ENCODE measurements around the gene ATAT1.
A peak's percentile ranks its signal among the peaks of the same experiment; 100 is the strongest.

ATAT1 gene

GRCh38 chr6:30683980-30684338 is 57.3 kb downstream of the ATAT1 start:
- Mint-ChIP-seq H3K27me3 (no peaks in the 10 kb centered on the region), H3K4me3 (peak overlapping the region; percentile 86 to 94), H3K9me3 (no peaks in the 10 kb centered on the region), H3K4me1 (peaks cover 41% of the 10 kb centered on the region), H3K27ac (peak overlapping the region; percentile 85 to 97)
- no peak for DNase-seq
- no peak for ATAC-seq

GRCh38 chr6:30684386-30685156 is 57.9 kb downstream of the ATAT1 start:
- DNase-seq (peak; percentile 41 to 69), ATAC-seq (no peak)
- Mint-ChIP-seq H3K4me3 (peak overlapping the region; percentile 86 to 94), H3K4me1 (peaks cover 41% of the 10 kb centered on the region), H3K27ac (peak overlapping the region; percentile 86 to 97), H3K9me3 (no peaks in the 10 kb centered on the region), H3K27me3 (no peaks in the 10 kb centered on the region)

GRCh38 chr6:30685157-30686008 is 58.7 kb downstream of the ATAT1 start:
- H3K4me3 Mint-ChIP-seq, result peak overlapping the region; percentile 86 to 94
- ATAC-seq (no peak), DNase-seq (peak in 1 of 2 donors; percentile 40)
- H3K27ac Mint-ChIP-seq, result peak overlapping the region; percentile 86 to 94
- no peaks in the 10 kb centered on the region for H3K9me3 Mint-ChIP-seq
- H3K27me3 Mint-ChIP-seq, result no peaks in the 10 kb centered on the region
- peaks cover 41% of the 10 kb centered on the region for H3K4me1 Mint-ChIP-seq

GRCh38 chr6:30686009-30686907 is 59.6 kb downstream of the ATAT1 start, which contains the start of gene PPP1R18:
Gene PPP1R18 (minus strand): TSS chr6:30686645. CDS start chr6:30686018, 627 bp downstream.
- peak within 1 kb of the TSS; percentile 86 to 94 for H3K4me3 Mint-ChIP-seq
- H3K27me3 Mint-ChIP-seq, result no peaks in the 10 kb centered on the region
- ATAC-seq (peak; percentile 55), DNase-seq (peak; percentile 66 to 83)
- H3K9me3 Mint-ChIP-seq, result no peaks in the 10 kb centered on the region
- peak within 1 kb of the TSS; percentile 86 to 94 for H3K27ac Mint-ChIP-seq
- H3K4me1 Mint-ChIP-seq, result peaks cover 36% of the 10 kb centered on the region

- peak overlapping the region; percentile 48 to 91 for H3K27ac Mint-ChIP-seq
- H3K9me3 Mint-ChIP-seq, result no peaks in the 10 kb centered on the region
- DNase-seq (peak; percentile 65 to 77), ATAC-seq (peak; percentile 23)
- peaks cover 42% of the 10 kb centered on the region for H3K4me1 Mint-ChIP-seq
- no peaks in the 10 kb centered on the region for H3K27me3 Mint-ChIP-seq
- H3K4me3 Mint-ChIP-seq, result peak overlapping the region; percentile 86 to 94
Observed at GRCh38 chr6:30686908-30687658, 60.4 kb downstream of the ATAT1 start.

GRCh38 chr6:30687659-30688431 is 61.2 kb downstream of the ATAT1 start:
- no peak for DNase-seq
- H3K9me3 Mint-ChIP-seq, result no peaks in the 10 kb centered on the region
- H3K27ac Mint-ChIP-seq, result peak overlapping the region; percentile 35 to 50
- H3K4me1 Mint-ChIP-seq, result peaks cover 46% of the 10 kb centered on the region
- ATAC-seq, result no peak
- no peaks in the 10 kb centered on the region for H3K27me3 Mint-ChIP-seq
- H3K4me3 Mint-ChIP-seq, result peak overlapping the region; percentile 86 to 94

GRCh38 chr6:30688569-30688968 is 61.9 kb downstream of the ATAT1 start:
- Mint-ChIP-seq H3K4me1 (peaks cover 46% of the 10 kb centered on the region), H3K9me3 (no peaks in the 10 kb centered on the region), H3K4me3 (peak overlapping the region; percentile 86 to 94), H3K27me3 (no peaks in the 10 kb centered on the region), H3K27ac (no peak overlapping the region)
- DNase-seq, result no peak
- no peak for ATAC-seq

- Mint-ChIP-seq H3K27ac (peak overlapping the region in 1 of 2 donors; percentile 8), H3K9me3 (no peaks in the 10 kb centered on the region), H3K4me3 (peak overlapping the region; percentile 89 to 99), H3K4me1 (peaks cover 46% of the 10 kb centered on the region), H3K27me3 (no peaks in the 10 kb centered on the region)
- ATAC-seq, result no peak
- DNase-seq, result no peak
Observed at GRCh38 chr6:30689022-30689865, 62.6 kb downstream of the ATAT1 start.

- H3K9me3 Mint-ChIP-seq, result no peaks in the 10 kb centered on the region
- ATAC-seq, result no peak
- DNase-seq, result no peak
- no peaks in the 10 kb centered on the region for H3K27me3 Mint-ChIP-seq
- no peak overlapping the region for H3K27ac Mint-ChIP-seq
- peak overlapping the region; percentile 89 to 99 for H3K4me3 Mint-ChIP-seq
- peaks cover 46% of the 10 kb centered on the region for H3K4me1 Mint-ChIP-seq
Observed at GRCh38 chr6:30689985-30690384, 63.3 kb downstream of the ATAT1 start.

- peak; percentile 31 for ATAC-seq
- peak; percentile 58 to 60 for DNase-seq
- H3K9me3 Mint-ChIP-seq, result no peaks in the 10 kb centered on the region
- peak within 1 kb of the TSS in 1 of 2 donors; percentile 86 for H3K27ac Mint-ChIP-seq
- peaks cover 46% of the 10 kb centered on the region for H3K4me1 Mint-ChIP-seq
- no peaks in the 10 kb centered on the region for H3K27me3 Mint-ChIP-seq
- peak within 1 kb of the TSS; percentile 89 to 99 for H3K4me3 Mint-ChIP-seq
Observed at GRCh38 chr6:30690403-30691207, 63.9 kb downstream of the ATAT1 start, which contains the start of gene NRM. Gene NRM (minus strand): TSS chr6:30690984. CDS start chr6:30690974, 10 bp downstream.

- peak overlapping the region; percentile 89 to 99 for H3K4me3 Mint-ChIP-seq
- H3K9me3 Mint-ChIP-seq, result no peaks in the 10 kb centered on the region
- H3K4me1 Mint-ChIP-seq, result peaks cover 46% of the 10 kb centered on the region
Observed at GRCh38 chr6:30691208-30691847, 64.7 kb downstream of the ATAT1 start.

More at GRCh38 chr6:30691208-30691847, 64.7 kb downstream of the ATAT1 start:
- no peak overlapping the region for H3K27ac Mint-ChIP-seq
- ATAC-seq, result no peak
- H3K27me3 Mint-ChIP-seq, result no peaks in the 10 kb centered on the region
- DNase-seq, result no peak

Data from stimulated activated naive CD8-positive, alpha-beta T cell treated with anti-CD3 and anti-CD28 coated beads, Interleukin-15, amount 100 ng/mL, for 72 hours (primary cell).